Thyroid gland (tissue), 4 donors: ENCODE data around the gene TMSB4X. TPM values are rescaled to one million over a fixed set of nuclear protein-coding genes. Genes with fewer than 3 reads are reported as not detected.
"Not testable (repeated sequence)": the region's sequence is repeated elsewhere in the genome, so short reads cannot be mapped to it uniquely, and the experiment has no call there.

ENCODE experiments used
- DNase-seq, 2 donors: peaks; one replicate each; pipeline ENCODE4 v3.0.0-alpha.2; 2019
- H3K27ac ChIP-seq, 3 donors: fragments of 200-600 bp; sonication (generic); 1 replicate in 2 of 3; 2 replicates in 1 of 3; pipeline ENCODE4 v1.5.1; 2016 to 2019; ENCODE audit warnings: mild to moderate bottlenecking in 1 of 3, moderate library complexity in 1 of 3
- H3K27me3 ChIP-seq: fragments of 200-600 bp; sonication (generic); one replicate; pipeline ENCODE4 v1.5.1; 2019
- H3K36me3 ChIP-seq, 2 donors: fragments of 200-600 bp; sonication (generic); one replicate each; pipeline ENCODE4 v1.5.1; 2016 to 2019
- H3K4me1 ChIP-seq, 2 donors: fragments of 200-600 bp; sonication (generic); one replicate each; pipeline ENCODE4 v1.5.1; 2017 to 2019
- H3K4me3 ChIP-seq, 3 donors: fragments of 200-600 bp; sonication (generic); replicated peaks in 1 of 3; 1 replicate in 2 of 3; 2 replicates in 1 of 3; pipeline ENCODE4 v1.5.1; 2016; ENCODE audit warnings: mild to moderate bottlenecking in 1 of 3
- H3K9me3 ChIP-seq: fragments of 200-600 bp; sonication (generic); one replicate; pipeline ENCODE4 v1.5.1; 2017
- POLR2A ChIP-seq, 2 donors: fragments of 450-650 bp; IDR thresholded peaks; one replicate each; pipeline ENCODE4 v1.6.1; 2017; ENCODE audit warnings: antibody characterized with exemption in 2 of 2, mild to moderate bottlenecking in 2 of 2, moderate library complexity in 1 of 2
- WGBS, 2 donors: methylation state at CpG; one replicate each; pipeline ENCODE4 v1.1.5; 2017; 5-methylcytosine and 5-hydroxymethylcytosine counted together
- intact Hi-C: fragments of 100-400 bp; cut with DNase I; formaldehyde crosslinking; loops from one replicate; pipeline ENCODE4 v1.15.1; 2023
- total RNA-seq, 4 donors: library from RNA; depleted of rRNA; stranded (reverse); fragments of >200 nt; gene quantifications; one replicate each; pipeline ENCODE4 v1.2.3, GENCODE V29; 2016
- TF ChIP-seq, protein P1 (sequence below), 6 experiments: fragments of 200-600 bp in 3 of 6; fragments of 450-650 bp in 3 of 6; sonication (generic) in 3 of 6; IDR thresholded peaks; one replicate each; pipeline ENCODE4 v1.5.1; 2016 to 2019; ENCODE audit warnings: antibody characterized with exemption in 6 of 6, mild to moderate bottlenecking in 2 of 6, inconsistent platforms in 1 of 6, moderate library complexity in 1 of 6

Gene TMSB4X
- total RNA-seq, 4 donors from 2014 or later = 854 to 2,672 (median 1,302) TPM

DNA sequence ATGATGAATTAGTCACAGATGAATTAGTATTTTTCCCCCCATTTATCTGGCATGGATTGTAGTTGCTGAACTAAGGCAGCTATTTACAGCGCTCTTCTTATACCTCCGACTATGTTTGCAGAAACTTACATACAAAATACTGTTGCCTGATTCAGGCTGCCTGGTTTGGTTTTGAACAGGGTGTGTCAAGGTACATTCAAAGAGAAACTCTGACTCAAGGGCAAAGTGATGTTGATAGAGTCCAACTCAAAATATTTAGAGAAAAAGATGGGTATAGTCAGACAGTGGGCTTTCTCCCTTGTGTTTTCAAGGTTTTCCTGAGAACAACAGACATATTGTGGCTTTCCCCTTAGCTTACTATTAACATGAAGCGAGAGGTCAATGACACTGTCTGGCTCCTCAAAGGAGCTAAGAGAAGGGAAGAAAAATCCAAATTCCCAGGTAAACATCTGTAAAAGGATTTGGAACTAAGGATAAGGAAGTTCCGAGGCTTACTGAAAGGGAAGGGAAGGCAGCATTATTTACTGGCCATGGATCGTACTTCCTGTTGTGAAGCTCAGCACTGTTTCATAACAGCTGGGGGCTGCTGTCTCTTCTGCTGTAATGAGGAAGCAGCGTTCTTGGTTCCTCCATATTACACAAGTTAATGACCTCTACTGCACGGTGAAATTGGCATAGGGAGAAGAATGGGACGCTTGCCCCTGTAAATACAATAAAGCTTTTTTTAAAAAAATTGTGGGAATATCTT is 38.6 kb downstream of the TMSB4X start:
- 65 to 68% methylated on average over 8 of the region's 8 CpGs for WGBS, 2 donors
- H3K27me3 ChIP-seq = no peaks in the 10 kb centered on the region
- H3K4me1 ChIP-seq = peaks cover 0 to 1% of the 10 kb centered on the region in 2 donors
- H3K4me3 ChIP-seq = no peak overlapping the region
- no peak for DNase-seq
- no peak overlapping the region for H3K27ac ChIP-seq
- H3K9me3 ChIP-seq = no peaks in the 10 kb centered on the region
- TF ChIP-seq POLR2A (IDR thresholded peaks at IDR 0.05) = no peak
- TF ChIP-seq, protein P1, sequence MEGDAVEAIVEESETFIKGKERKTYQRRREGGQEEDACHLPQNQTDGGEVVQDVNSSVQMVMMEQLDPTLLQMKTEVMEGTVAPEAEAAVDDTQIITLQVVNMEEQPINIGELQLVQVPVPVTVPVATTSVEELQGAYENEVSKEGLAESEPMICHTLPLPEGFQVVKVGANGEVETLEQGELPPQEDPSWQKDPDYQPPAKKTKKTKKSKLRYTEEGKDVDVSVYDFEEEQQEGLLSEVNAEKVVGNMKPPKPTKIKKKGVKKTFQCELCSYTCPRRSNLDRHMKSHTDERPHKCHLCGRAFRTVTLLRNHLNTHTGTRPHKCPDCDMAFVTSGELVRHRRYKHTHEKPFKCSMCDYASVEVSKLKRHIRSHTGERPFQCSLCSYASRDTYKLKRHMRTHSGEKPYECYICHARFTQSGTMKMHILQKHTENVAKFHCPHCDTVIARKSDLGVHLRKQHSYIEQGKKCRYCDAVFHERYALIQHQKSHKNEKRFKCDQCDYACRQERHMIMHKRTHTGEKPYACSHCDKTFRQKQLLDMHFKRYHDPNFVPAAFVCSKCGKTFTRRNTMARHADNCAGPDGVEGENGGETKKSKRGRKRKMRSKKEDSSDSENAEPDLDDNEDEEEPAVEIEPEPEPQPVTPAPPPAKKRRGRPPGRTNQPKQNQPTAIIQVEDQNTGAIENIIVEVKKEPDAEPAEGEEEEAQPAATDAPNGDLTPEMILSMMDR (IDR thresholded peaks at IDR 0.05) = no peak
- H3K36me3 ChIP-seq = no peaks in the 10 kb centered on the region
- intact Hi-C loops = no loop called here

DNA sequence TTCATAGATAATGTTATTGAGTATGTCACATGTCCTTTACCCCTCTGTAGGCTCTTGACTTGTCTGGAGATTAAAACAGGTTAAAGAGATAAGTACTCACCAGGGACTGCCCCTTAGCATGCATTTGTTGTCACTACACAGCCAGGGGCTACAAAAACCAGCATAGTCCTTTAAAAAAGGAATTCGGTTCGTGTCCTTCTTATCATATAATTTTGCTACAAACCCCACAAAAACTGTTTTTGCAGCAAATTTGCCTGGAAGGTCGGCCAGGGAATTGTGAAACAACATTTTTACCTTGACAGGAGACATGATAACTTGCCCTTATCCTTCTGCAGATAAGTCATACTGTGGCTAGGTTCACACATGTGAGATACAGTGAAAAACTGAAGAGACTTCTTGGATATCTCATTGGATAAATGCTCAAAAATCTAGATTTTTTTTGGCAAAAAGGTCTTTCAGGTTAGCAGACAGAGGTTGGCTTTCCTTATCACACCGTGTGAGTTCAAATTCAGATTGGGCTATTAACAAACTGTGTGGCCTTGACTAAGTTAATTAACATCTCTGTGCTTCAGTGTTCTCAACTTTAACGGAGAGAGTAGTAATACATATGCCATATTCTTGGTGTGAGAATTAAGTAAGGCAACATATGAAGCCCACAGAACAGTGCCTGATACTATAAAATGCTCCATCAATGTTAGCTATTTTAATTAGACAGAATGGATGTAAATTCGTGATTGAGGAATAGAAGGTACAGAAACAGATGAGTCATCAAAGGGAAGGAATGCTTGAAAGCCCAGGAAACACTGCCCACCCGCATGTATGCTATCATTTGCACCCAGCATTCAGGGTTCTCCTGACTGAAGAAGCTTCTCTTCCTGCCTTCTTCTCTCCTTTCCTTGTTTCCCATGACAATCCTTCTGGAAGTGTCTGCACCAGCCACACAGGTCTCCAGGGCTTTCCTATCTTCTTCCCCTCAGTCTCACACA is 39.5 kb downstream of the TMSB4X start:
- 80 to 81% methylated on average over 7 of the region's 7 CpGs for WGBS, 2 donors
- Histone ChIP-seq H3K4me1 (no peaks in the 10 kb centered on the region), H3K4me3 (no peak overlapping the region), H3K9me3 (no peaks in the 10 kb centered on the region), H3K27ac (no peak overlapping the region), H3K27me3 (no peaks in the 10 kb centered on the region), H3K36me3 (no peaks in the 10 kb centered on the region)
- no peak for DNase-seq
- intact Hi-C loops = no loop called here
- TF ChIP-seq POLR2A (IDR thresholded peaks at IDR 0.05) = no peak
- TF ChIP-seq, protein P1 (IDR thresholded peaks at IDR 0.05) = no peak

DNA sequence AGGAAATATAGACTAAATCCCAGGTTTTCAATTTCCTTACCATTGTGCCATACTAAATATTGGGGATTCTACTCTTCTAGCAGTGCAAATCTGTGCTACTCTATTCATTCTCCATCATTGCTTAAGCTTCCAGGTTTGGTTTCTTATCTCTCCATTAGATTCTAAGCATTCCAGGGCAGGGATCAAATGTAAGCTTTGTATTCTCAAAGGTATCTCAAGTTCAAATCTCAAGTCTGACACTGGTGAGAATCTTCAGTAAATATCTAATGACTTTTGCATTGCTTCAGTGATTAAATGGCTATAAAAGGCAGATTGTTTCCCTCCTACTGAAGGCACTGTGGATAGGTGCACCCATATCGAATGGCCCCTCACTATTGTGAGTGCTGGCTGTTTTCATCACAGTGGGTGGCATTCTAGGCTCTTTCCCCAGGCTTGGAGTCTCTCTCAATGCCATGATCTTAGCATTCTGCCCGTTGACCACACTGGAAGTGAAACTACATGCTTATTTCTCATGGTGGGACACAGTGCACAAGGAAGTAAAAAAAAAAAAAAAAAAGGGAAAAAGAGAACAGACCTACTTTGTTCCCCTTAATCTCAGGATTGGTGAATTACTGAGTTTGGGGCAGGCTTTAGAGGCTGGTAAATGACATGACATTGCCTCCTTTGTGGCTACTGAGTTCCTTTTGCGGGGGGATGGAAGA is 40.8 kb downstream of the TMSB4X start:
- H3K27me3 ChIP-seq = no peaks in the 10 kb centered on the region
- intact Hi-C loops = no loop called here
- H3K27ac ChIP-seq = no peak overlapping the region

DNA sequence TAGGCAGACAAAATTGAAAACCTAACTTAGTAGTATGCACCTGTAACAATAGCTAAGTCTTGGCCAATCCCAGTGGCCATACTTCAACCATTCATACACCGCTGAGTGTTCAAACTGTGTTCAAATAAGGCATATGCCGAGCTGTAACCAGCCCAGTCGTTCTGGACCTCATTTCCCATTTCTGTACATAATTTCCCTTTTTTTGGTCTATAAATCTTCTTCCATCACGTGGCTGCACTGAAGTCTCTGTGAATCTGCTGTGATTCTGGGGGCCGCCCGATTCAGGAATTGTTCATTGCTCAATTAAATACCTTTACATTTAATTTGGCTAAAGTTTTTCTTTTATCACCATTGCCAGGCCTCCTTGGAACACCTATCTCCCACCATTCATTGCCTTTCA is 41.8 kb downstream of the TMSB4X start:
- H3K4me1 ChIP-seq, DNase-seq, H3K9me3 ChIP-seq, H3K4me3 ChIP-seq, H3K36me3 ChIP-seq, H3K27me3 ChIP-seq, H3K27ac ChIP-seq, intact Hi-C loops: not testable (repeated sequence)
- 91 to 97% methylated on average over 6 of the region's 6 CpGs for WGBS, 2 donors

More for the DNA sequence above, 40.8 kb downstream of the TMSB4X start:
- no peaks in the 10 kb centered on the region for H3K36me3 ChIP-seq
- DNase-seq = no peak
- TF ChIP-seq, protein P1 (IDR thresholded peaks at IDR 0.05) = no peak
- TF ChIP-seq POLR2A (IDR thresholded peaks at IDR 0.05) = no peak
- no peak overlapping the region for H3K4me3 ChIP-seq
- H3K9me3 ChIP-seq = no peaks in the 10 kb centered on the region
- 67 to 73% methylated on average over 3 of the region's 3 CpGs for WGBS, 2 donors
- no peaks in the 10 kb centered on the region for H3K4me1 ChIP-seq

DNA sequence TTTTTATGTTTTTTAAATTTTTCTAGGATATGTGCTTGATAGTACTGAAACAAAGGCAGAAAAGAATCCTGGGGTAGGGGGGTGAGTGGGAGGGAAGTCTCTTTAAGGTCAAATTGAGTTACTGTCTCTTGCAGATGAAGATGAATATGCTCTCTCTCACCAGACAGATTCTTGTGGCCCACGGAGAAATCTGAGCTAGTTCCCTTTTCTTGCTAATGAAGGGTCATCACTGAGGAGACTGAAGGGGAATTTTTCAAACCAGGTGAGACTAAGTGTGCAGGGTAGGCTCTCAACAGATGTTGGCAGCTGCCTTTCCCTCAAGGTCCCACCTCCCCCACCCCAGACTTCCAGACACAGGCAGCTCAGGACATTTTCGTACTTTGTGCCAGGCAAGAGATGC is 48.0 kb downstream of the TMSB4X start:
- H3K4me3 ChIP-seq = no peak overlapping the region
- no peak overlapping the region for H3K27ac ChIP-seq
- DNase-seq = no peak
- no peaks in the 10 kb centered on the region for H3K27me3 ChIP-seq
- no peaks in the 10 kb centered on the region for H3K4me1 ChIP-seq
- H3K36me3 ChIP-seq = no peaks in the 10 kb centered on the region
- TF ChIP-seq, protein P1 (IDR thresholded peaks at IDR 0.05) = no peak
- H3K9me3 ChIP-seq = no peaks in the 10 kb centered on the region
- intact Hi-C loops = no loop called here
- 56 to 60% methylated on average over 2 of the region's 2 CpGs for WGBS, 2 donors
